ENCODE results near the gene TRMT2A.

DNA sequence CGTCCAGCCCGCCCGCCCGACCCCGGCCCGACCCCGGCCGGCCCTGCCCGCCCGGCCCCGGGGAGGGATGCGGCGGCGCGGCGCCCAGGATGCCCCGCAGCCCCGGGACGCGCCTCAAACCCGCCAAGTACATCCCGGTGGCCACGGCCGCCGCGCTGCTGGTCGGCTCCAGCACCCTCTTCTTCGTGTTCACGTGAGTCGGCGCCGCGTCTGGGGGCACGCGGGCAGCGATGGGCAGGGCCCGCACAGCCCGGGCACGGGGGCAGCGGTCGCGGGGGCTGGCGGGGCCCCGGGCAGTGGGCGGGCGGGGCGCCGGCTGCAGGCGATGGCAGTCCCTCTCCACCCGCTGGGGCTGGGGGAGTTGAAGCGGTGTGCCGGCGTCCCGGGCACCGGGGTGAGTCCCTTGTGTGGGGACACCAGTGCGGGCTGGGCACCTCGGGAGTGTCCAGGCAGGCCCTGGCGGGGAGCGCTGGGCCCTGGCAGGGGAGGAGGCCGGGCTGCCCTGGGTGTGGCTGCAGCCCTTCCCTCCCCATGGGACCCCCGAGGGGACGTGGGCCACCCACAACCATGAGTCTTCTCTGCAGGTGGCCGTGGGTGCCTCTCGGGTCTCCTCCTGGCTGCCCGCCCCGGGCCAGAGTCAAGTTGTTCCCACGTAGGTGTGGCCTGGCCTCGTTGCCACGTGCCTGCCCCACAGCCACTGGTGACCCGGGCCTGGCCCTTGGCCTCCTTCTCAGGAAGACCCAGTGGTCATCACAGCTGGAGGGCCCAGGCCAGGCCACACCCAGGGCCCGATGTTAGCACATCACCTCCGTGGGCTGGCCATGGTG is 15.0 kb upstream of the TRMT2A start:
- TF ChIP-seq, protein P1, sequence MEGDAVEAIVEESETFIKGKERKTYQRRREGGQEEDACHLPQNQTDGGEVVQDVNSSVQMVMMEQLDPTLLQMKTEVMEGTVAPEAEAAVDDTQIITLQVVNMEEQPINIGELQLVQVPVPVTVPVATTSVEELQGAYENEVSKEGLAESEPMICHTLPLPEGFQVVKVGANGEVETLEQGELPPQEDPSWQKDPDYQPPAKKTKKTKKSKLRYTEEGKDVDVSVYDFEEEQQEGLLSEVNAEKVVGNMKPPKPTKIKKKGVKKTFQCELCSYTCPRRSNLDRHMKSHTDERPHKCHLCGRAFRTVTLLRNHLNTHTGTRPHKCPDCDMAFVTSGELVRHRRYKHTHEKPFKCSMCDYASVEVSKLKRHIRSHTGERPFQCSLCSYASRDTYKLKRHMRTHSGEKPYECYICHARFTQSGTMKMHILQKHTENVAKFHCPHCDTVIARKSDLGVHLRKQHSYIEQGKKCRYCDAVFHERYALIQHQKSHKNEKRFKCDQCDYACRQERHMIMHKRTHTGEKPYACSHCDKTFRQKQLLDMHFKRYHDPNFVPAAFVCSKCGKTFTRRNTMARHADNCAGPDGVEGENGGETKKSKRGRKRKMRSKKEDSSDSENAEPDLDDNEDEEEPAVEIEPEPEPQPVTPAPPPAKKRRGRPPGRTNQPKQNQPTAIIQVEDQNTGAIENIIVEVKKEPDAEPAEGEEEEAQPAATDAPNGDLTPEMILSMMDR (IDR thresholded peaks at IDR 0.05 in 2 of 3, conservative IDR thresholded peaks at IDR 0.05 in 1 of 3; ENCODE audit: control insufficient read depth in 2 of 3, extremely low read depth in 1 of 3, insufficient read depth in 1 of 3, low read depth in 3 of 3, low read length in 3 of 3) = no peak
- TF ChIP-seq POLR2A (IDR thresholded peaks at IDR 0.05; ENCODE audit: low read depth, low read length) (no peak), RAD21 (IDR thresholded peaks at IDR 0.05; ENCODE audit: insufficient read depth, low read depth, low read length) (no peak), EZH2 (IDR thresholded peaks at IDR 0.05; ENCODE audit: borderline replicate concordance, control insufficient read depth, low read depth, low read length) (no peak), SRF (IDR thresholded peaks at IDR 0.05; ENCODE audit: low read depth in 2 of 2, low read length in 2 of 2) (no peak), SIN3A (IDR thresholded peaks at IDR 0.05; ENCODE audit: low read depth, low read length) (no peak), POLR2AphosphoS5 (IDR thresholded peaks at IDR 0.05; ENCODE audit: low read length) (no peak), SMC3 (IDR thresholded peaks at IDR 0.05; ENCODE audit: borderline replicate concordance, low read length) (no peak), ETV6 (conservative IDR thresholded peaks at IDR 0.05 in 1 of 2, IDR thresholded peaks at IDR 0.05 in 1 of 2; ENCODE audit: borderline replicate concordance in 1 of 2, low read depth in 1 of 2) (no peak)
- TF ChIP-seq, protein P2, sequence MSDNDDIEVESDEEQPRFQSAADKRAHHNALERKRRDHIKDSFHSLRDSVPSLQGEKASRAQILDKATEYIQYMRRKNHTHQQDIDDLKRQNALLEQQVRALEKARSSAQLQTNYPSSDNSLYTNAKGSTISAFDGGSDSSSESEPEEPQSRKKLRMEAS (IDR thresholded peaks at IDR 0.05; ENCODE audit: low read depth, low read length) = no peak
- TF ChIP-seq, protein P3, sequence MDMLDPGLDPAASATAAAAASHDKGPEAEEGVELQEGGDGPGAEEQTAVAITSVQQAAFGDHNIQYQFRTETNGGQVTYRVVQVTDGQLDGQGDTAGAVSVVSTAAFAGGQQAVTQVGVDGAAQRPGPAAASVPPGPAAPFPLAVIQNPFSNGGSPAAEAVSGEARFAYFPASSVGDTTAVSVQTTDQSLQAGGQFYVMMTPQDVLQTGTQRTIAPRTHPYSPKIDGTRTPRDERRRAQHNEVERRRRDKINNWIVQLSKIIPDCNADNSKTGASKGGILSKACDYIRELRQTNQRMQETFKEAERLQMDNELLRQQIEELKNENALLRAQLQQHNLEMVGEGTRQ (IDR thresholded peaks at IDR 0.05; ENCODE audit: borderline replicate concordance, low read depth, low read length) = no peak
- TF ChIP-seq, protein P4, sequence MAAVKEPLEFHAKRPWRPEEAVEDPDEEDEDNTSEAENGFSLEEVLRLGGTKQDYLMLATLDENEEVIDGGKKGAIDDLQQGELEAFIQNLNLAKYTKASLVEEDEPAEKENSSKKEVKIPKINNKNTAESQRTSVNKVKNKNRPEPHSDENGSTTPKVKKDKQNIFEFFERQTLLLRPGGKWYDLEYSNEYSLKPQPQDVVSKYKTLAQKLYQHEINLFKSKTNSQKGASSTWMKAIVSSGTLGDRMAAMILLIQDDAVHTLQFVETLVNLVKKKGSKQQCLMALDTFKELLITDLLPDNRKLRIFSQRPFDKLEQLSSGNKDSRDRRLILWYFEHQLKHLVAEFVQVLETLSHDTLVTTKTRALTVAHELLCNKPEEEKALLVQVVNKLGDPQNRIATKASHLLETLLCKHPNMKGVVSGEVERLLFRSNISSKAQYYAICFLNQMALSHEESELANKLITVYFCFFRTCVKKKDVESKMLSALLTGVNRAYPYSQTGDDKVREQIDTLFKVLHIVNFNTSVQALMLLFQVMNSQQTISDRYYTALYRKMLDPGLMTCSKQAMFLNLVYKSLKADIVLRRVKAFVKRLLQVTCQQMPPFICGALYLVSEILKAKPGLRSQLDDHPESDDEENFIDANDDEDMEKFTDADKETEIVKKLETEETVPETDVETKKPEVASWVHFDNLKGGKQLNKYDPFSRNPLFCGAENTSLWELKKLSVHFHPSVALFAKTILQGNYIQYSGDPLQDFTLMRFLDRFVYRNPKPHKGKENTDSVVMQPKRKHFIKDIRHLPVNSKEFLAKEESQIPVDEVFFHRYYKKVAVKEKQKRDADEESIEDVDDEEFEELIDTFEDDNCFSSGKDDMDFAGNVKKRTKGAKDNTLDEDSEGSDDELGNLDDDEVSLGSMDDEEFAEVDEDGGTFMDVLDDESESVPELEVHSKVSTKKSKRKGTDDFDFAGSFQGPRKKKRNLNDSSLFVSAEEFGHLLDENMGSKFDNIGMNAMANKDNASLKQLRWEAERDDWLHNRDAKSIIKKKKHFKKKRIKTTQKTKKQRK (IDR thresholded peaks at IDR 0.05; ENCODE audit: low read depth, low read length) = no peak

Measured in GM12878 (cell line).